Stimulated activated CD8-positive, alpha-beta memory T cell treated with anti-CD3 and anti-CD28 coated beads, Interleukin-7, amount 100 ng/mL, for 4 hours (primary cell): ENCODE results near the gene RPTOR.
"Not testable (repeated sequence)": the region's sequence is repeated elsewhere in the genome, so short reads cannot be mapped to it uniquely, and the experiment has no call there.

Source experiments
- DNase-seq, 2 donors: peaks; one replicate each; pipeline ENCODE4 v3.0.0-alpha.2; 2020; ENCODE audit warnings: low read depth in 2 of 2

The RPTOR gene

DNA sequence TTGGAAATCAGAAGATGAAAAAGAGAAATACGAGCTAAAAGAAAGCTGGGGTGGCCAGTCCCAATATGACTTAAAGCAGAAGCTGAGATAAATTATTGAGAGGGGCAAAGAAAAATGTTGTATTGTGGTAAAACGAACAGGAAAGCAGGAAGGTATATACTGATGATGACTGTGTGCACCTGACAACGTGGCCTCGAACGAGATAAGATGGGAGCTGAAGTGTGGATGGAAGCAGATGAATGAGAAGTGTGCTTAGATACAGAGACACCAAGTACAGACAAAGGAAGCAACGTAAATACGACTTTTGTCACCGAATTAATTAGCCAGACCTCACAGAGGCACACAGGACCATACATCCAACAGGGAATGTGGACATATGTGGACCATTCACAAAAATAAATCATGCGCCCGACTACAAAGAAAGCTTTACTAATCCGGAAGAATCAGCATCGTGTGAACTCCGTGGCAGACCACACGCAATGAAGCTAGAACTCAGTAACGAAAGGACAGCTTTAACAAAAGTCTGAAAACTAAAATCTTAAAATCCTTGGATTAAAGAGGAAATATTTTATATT lies 218.7 kb downstream of the RPTOR start:
- no peak for DNase-seq

GRCh38 chr17:80764627-80765145 lies 220.0 kb downstream of the RPTOR start:
- not testable (repeated sequence) for DNase-seq

DNA sequence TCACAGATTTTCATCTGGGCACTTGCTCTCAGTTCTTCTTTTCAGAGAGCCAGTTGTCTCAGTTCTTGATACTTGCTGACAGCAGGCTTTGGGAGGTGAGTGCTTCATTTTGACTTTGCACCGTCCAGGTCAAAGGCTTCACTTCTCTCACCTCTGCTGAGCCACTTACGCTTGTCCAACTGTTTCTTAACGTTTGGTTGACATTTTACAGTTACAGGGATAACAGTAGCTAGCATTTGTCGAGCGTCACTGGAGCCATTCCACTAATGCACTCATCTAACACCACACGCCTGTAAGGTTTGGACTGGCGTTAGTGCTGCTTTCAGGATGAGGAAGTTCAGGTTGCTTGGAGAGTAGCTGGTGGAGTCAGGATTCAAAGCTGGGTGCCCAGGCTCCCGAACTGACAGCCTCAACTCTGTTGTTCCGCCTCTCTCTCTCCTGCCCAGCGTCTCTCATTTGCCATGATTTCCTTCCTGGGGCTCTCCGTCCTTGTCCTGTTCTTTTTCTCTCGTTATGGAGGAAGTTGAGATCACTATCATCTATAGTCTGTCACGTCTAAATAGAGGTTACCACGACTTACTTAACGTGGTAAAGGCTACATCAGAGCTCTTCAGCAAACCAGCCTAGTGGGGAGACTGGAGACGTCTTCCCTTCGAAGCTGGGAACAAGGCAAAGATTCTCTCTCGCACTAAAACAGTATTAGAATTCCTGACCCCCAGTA lies 220.8 kb downstream of the RPTOR start:
- no peak for DNase-seq

DNA sequence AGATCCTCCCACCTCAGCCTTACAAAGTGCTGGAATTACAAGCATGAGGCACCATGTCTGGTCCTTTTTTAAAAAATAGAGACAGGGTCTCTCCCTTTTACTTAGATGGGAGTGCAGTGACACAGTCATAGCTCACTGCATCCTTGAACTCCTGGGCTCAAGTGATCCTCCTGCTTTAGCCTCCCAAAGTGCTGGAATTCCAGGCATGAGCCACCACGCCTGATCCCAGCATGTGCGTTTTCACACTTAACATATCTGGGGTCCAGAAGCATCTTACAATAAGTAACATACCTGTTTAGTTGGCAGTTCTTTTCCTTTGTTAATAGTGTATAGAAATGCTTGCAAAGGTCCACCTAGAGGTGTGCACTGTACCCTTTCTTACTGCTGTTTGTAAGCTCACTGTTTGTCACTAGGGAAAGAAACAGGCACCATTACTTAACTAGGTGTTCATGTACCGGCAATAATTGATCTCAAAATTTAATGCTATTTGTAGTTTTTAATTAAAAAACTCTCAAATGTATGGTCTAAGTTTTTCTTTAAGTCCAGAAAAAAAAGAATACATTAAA lies 221.7 kb downstream of the RPTOR start:
- DNase-seq = no peak

GRCh38 chr17:80768389-80768788 lies 223.8 kb downstream of the RPTOR start:
- no peak for DNase-seq

DNA sequence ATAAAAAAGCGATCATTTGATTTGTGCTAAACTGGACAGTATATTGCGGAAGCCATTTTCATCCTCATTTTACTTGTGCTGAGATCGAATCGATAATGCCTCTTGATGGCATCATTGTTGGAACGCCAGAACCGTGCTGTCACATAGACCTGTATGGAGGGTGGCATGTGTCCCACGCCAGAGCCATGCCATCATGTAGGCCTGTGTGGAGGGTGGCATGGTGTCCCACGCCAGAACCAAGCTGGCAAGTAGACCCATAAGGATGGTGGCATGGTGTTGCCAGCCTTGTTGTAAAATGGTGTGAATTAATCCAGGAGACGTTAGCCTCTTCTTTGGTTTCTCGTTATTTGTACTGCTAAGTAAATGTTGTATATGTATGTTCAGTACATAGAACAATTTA lies 224.3 kb downstream of the RPTOR start:
- DNase-seq = no peak

GRCh38 chr17:80769516-80769915 lies 224.9 kb downstream of the RPTOR start:
- no peak for DNase-seq

- DNase-seq = no peak
Measured at GRCh38 chr17:80769936-80770625, 225.4 kb downstream of the RPTOR start.

DNA sequence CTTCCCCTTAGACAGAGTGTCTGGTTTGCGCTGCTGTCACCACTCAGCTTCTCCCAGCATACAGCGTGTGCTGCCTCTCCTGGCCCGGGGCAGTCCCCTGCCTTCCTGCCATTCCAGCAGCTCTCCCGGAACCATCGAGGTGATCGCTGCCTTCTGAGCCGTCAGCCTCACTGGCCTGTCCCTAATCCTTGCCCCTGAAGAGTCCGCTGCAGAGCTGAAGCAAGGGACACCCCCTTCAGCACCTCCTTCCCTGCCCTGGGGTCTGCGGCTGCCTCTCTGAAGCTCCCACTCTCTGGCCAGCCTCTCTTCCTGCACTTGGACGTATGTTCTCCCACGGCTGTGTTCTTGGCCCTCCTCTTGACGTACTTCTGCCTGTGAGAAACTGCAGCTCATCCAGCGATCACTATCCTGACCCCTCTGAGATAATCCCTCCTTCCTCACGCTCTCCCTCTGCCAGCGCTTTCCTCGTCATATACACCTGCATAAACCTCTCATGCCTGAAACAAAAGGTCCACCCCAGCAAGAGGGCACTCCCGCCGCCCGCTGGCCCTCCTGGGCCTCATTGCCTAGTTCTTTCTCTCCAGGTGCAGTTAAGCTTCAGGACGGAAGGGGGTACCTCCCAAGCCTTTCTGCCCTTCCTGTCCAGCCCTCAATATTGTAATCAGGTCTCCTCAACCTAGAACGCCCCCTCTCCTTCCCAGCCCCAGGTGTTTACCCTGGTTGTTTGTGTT lies 226.4 kb downstream of the RPTOR start:
- no peak for DNase-seq

DNA sequence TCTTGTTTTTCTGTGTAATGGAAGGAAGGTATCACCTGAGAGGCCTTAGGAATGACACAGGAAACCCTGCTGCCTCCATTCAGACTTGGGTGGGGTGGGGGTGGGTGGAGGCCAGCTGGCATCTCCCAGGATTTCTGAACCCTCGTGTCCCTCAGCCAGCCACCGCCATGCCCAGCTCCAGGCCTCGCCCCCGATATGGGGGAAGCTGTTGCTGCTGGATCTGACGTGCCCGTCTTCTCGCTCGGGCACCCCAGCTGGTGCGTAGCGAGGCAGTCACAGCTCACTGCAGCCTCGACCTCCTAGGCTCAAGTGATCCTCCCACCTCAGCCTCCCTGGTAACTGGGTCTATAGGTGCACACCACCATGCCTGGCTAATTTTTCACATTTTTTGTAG lies 227.0 kb downstream of the RPTOR start:
- no peak for DNase-seq

DNA sequence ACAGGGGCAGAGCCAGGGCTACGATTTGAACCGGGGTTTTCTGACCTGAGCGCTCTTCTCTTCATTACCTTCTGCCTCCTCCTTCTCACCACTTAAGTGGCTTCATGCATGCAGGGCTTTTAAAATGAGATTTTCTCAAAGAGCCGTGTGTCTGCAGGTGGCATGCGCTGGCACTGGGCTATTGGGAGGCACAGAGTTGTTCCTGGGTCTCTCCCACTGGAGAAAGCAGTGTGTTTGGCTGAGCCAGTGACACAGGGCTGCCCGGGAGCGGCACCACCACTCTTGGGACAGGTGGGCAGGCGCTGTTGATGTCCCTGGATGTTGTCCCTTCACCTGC lies 228.2 kb downstream of the RPTOR start:
- no peak for DNase-seq

- no peak for DNase-seq
Measured at GRCh38 chr17:80773243-80773991, 228.8 kb downstream of the RPTOR start.

GRCh38 chr17:80774146-80774545 lies 229.5 kb downstream of the RPTOR start:
- no peak for DNase-seq

GRCh38 chr17:80774643-80775281 lies 230.1 kb downstream of the RPTOR start:
- no peak for DNase-seq

GRCh38 chr17:80775863-80776262 lies 231.2 kb downstream of the RPTOR start:
- DNase-seq = no peak

DNA sequence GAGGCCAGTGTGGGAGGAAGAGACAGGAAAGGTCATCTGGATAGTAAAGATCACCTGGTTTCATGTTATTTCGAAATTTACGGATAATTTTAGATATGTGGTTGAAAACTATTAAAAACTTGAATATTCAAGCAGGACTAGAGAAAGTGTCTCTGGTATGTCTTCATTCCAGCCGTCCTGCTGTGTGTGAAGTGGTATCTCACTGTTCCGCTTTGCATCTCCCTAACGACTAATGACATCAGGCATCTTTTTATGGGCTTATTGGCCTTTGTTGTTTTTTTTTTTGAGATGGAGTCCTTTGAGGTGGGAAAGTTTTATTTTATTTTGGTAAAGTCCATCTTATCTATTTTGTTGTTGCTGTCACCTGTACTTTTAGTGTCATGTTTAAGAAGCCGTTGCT lies 232.6 kb downstream of the RPTOR start:
- no peak for DNase-seq

DNA sequence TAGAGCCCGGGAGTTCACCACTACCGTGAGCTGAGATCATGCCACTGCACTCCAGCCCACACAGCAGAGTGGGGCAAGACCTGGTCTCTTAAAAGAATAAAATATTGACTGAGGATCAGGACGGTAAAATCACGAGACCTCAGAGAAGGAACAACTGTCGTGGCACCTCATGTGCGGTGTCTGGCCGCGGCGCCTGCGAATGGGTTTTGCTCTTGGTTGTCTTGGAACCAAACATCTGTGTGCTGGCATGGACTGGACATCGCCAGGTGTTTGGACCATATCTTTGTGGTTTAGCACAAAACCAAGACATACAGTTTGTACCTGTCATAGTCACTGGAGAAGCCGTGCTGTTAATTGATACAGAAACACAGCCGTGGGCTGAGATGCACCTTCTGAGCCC lies 234.1 kb downstream of the RPTOR start:
- DNase-seq = no peak

GRCh38 chr17:80779336-80779735 lies 234.7 kb downstream of the RPTOR start:
- no peak for DNase-seq

- no peak for DNase-seq
Measured at GRCh38 chr17:80779961-80780380, 235.3 kb downstream of the RPTOR start.

GRCh38 chr17:80780381-80781198 lies 236.0 kb downstream of the RPTOR start:
- DNase-seq = no peak
